Smooth muscle cell (in vitro differentiated cells): ENCODE measurements around the gene MTHFD2L. TPM values are rescaled to one million over a fixed set of nuclear protein-coding genes. Genes with fewer than 3 reads are reported as not detected.

ENCODE experiments used
- DNase-seq: peaks from one replicate; lab custom pipeline; 2025; ENCODE audit not compliant: unreplicated experiment; lab: John Stamatoyannopoulos, UW
- H2AFZ ChIP-seq: fragments of 200-600 bp; sonication (generic); 2 replicates; pipeline ENCODE4 v1.6.0; 2016; ENCODE audit warnings: antibody characterized with exemption, low read depth, mild to moderate bottlenecking
- H3F3A ChIP-seq: fragments of 200-600 bp; sonication (generic); 2 replicates; pipeline ENCODE4 v1.6.0; 2017; ENCODE audit warnings: antibody characterized with exemption, low read depth
- H3K27ac ChIP-seq: fragments of 200-600 bp; sonication (generic); 2 replicates; pipeline ENCODE4 v1.5.1; 2016; ENCODE audit warnings: low read depth, mild to moderate bottlenecking
- H3K27me3 ChIP-seq: fragments of 200-600 bp; sonication (generic); 2 replicates; pipeline ENCODE4 v1.6.1; 2016; ENCODE audit warnings: low read depth, mild to moderate bottlenecking
- H3K36me3 ChIP-seq: fragments of 200-600 bp; sonication (generic); 2 replicates; pipeline ENCODE4 v1.5.1; 2016; ENCODE audit warnings: low read depth
- H3K4me1 ChIP-seq: fragments of 200-600 bp; sonication (generic); 2 replicates; pipeline ENCODE4 v1.5.1; 2016; ENCODE audit warnings: low read depth
- H3K4me2 ChIP-seq: fragments of 200-600 bp; sonication (generic); 2 replicates; pipeline ENCODE4 v1.6.0; 2016; ENCODE audit warnings: mild to moderate bottlenecking
- H3K4me3 ChIP-seq: fragments of 200-600 bp; sonication (generic); 2 replicates; pipeline ENCODE4 v1.5.1; 2016; ENCODE audit warnings: mild to moderate bottlenecking
- H3K79me2 ChIP-seq: fragments of 200-600 bp; sonication (generic); 2 replicates; pipeline ENCODE4 v1.6.0; 2016; ENCODE audit warnings: low read depth, mild to moderate bottlenecking
- H3K9ac ChIP-seq: fragments of 200-600 bp; sonication (generic); 2 replicates; pipeline ENCODE4 v1.6.0; 2016; ENCODE audit warnings: low read depth
- H3K9me3 ChIP-seq: fragments of 200-600 bp; sonication (generic); replicated peaks from 2 replicates; pipeline ENCODE4 v1.5.1; 2016; ENCODE audit warnings: low read depth
- H4K20me1 ChIP-seq: fragments of 200-600 bp; sonication (generic); 2 replicates; pipeline ENCODE4 v1.6.0; 2016; ENCODE audit warnings: low read depth
- polyA plus RNA-seq: library from polyadenylated mRNA; unstranded; fragments of >200 nt; fragmentation: Nextera tagmentation; extraction: Ambion mirVana; gene quantifications from 2 replicates; pipeline ENCODE4 v1.2.1, GENCODE V29; 2016
- total RNA-seq: library from RNA; depleted of rRNA; stranded (reverse); fragments of >200 nt; gene quantifications from 2 replicates; pipeline ENCODE4 v1.2.3, GENCODE V29; 2014
- TF ChIP-seq, protein P1 (sequence below): fragments of 200-600 bp; sonication (generic); IDR thresholded peaks from 2 replicates; pipeline ENCODE4 v1.5.1; 2017; ENCODE audit warnings: borderline replicate concordance, mild to moderate bottlenecking, antibody characterized with exemption; ENCODE audit not compliant: insufficient read depth, poor library complexity, severe bottlenecking

MTHFD2L gene
- total and polyA plus RNA-seq, 2 experiments from 2014 or later = 4.9 to 6.6 TPM

DNA sequence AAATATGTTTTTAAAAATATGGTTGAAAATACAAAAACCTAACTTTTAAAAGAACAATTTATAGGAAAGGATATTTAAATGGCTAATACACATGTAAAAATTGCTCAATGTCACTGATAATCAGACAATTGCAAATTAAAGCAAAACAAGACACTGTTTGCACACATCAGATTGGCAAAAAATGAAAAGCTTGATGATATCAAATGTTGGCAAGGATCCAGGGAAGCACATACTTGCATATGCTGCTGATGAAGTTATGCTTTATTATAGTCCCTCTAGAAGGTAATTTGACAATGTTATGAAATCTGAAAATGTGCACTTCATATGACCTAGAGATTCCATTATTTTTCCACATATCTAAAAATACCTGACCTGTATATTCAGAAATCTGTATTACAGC, 104.6 kb downstream of the MTHFD2L start:
- Histone ChIP-seq H2AFZ (no peak overlapping the region), H3K4me3 (no peak overlapping the region), H3K4me1 (no peaks in the 10 kb centered on the region), H3F3A (no peaks in the 10 kb centered on the region), H3K36me3 (no peaks in the 10 kb centered on the region), H3K9me3 (no peaks in the 10 kb centered on the region), H4K20me1 (no peaks in the 10 kb centered on the region), H3K4me2 (no peak overlapping the region), H3K27me3 (no peaks in the 10 kb centered on the region), H3K79me2 (no peaks in the 10 kb centered on the region), H3K9ac (no peak overlapping the region), H3K27ac (no peak overlapping the region)
- TF ChIP-seq, protein P1, sequence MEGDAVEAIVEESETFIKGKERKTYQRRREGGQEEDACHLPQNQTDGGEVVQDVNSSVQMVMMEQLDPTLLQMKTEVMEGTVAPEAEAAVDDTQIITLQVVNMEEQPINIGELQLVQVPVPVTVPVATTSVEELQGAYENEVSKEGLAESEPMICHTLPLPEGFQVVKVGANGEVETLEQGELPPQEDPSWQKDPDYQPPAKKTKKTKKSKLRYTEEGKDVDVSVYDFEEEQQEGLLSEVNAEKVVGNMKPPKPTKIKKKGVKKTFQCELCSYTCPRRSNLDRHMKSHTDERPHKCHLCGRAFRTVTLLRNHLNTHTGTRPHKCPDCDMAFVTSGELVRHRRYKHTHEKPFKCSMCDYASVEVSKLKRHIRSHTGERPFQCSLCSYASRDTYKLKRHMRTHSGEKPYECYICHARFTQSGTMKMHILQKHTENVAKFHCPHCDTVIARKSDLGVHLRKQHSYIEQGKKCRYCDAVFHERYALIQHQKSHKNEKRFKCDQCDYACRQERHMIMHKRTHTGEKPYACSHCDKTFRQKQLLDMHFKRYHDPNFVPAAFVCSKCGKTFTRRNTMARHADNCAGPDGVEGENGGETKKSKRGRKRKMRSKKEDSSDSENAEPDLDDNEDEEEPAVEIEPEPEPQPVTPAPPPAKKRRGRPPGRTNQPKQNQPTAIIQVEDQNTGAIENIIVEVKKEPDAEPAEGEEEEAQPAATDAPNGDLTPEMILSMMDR = no peak
- no peak for DNase-seq

DNA sequence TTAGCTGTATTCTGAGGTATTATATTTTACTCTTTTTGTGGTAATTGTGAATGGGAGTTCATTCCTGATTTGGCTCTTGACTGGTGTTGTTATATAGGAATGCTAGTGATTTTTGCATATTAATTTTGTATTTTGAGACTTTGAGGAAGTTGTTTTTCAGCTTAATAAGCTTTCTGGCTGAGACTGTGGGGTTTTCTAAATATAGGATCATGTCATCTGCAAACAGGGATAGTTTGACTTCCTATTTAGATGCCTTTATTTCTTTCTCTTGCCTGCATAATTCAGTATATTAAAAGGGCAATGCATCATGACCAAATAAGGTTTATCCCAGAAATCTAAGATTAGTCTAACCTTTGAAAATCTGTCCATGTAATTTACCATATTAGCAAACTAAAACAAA, 105.6 kb downstream of the MTHFD2L start:
- Histone ChIP-seq H4K20me1 (no peaks in the 10 kb centered on the region), H3K9me3 (no peaks in the 10 kb centered on the region), H3K4me2 (no peak overlapping the region), H3K36me3 (no peaks in the 10 kb centered on the region), H3K4me1 (peaks cover 3% of the 10 kb centered on the region), H3K9ac (no peak overlapping the region), H3K27me3 (no peaks in the 10 kb centered on the region), H3K4me3 (no peak overlapping the region), H3F3A (peaks cover 2% of the 10 kb centered on the region), H2AFZ (no peak overlapping the region), H3K79me2 (no peaks in the 10 kb centered on the region), H3K27ac (no peak overlapping the region)
- TF ChIP-seq, protein P1 = no peak
- DNase-seq = no peak

DNA sequence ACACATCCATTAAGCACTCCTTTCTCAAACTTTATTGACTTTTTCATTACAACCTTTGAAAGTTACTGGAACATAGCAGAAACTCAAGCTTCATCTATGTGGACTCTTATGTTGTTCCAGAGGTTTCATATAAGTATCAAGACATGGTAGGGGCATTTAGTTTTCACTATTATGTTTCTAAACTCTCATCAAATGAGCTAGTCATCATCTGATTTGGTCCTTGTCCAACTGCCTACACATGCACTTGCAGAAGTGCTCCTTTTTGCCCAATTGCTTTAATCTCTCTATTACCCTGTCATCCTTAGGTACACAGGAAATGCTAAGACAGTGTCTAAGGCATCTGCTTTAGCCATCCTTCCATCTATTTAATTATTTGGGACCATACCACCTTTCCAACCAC, 108.2 kb downstream of the MTHFD2L start:
- H3K9me3 ChIP-seq = no peaks in the 10 kb centered on the region
- H3K27ac ChIP-seq = no peak overlapping the region
- no peak for DNase-seq
- peaks cover 4% of the 10 kb centered on the region for H3F3A ChIP-seq
- no peak overlapping the region for H3K4me2 ChIP-seq
- no peaks in the 10 kb centered on the region for H3K36me3 ChIP-seq
- H3K27me3 ChIP-seq = no peaks in the 10 kb centered on the region
- H2AFZ ChIP-seq = no peak overlapping the region
- H3K9ac ChIP-seq = no peak overlapping the region
- TF ChIP-seq, protein P1 = no peak
- H4K20me1 ChIP-seq = no peaks in the 10 kb centered on the region
- H3K79me2 ChIP-seq = no peaks in the 10 kb centered on the region
- H3K4me3 ChIP-seq = no peak overlapping the region
- H3K4me1 ChIP-seq = peaks cover 5% of the 10 kb centered on the region

DNA sequence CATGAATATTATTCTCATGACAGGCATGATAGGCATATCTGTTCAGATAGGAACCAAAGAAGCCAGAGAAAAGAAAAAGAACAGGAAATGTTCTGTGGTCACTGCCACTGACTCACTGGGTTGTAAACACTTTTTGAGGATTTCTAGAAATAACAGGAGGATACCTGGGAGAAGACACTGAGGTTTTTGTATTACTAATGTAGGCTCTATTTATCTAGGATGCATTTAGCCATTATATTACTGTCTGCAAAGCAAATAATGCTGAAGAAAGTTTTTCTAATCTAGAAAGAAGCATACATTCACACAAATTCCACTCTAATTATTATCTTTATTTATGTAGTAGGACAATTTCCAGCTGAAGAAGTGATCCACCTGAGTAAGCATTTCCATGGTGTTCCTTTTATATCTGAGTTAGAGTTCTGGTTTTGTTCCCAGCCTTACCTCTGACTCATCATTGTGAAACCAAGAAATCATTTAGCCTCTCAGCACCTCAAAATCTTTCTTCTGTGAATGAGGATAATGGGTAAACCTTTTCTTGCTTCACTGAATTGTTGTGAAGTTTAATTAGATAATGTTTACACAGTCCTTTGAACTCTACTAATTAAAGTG, 110.2 kb downstream of the MTHFD2L start:
- H3K4me2 ChIP-seq = peak overlapping the region; percentile 43
- H2AFZ ChIP-seq = no peak overlapping the region
- TF ChIP-seq, protein P1 = no peak
- no peaks in the 10 kb centered on the region for H3K36me3 ChIP-seq
- H4K20me1 ChIP-seq = no peaks in the 10 kb centered on the region
- no peaks in the 10 kb centered on the region for H3K27me3 ChIP-seq
- peaks cover 4% of the 10 kb centered on the region for H3F3A ChIP-seq
- H3K4me3 ChIP-seq = no peak overlapping the region
- no peak overlapping the region for H3K9ac ChIP-seq
- peak overlapping the region; percentile 74 for H3K27ac ChIP-seq
- no peak for DNase-seq
- no peaks in the 10 kb centered on the region for H3K79me2 ChIP-seq
- peaks cover 5% of the 10 kb centered on the region for H3K4me1 ChIP-seq
- no peaks in the 10 kb centered on the region for H3K9me3 ChIP-seq
